Measurements from ENCODE around the gene TRIOBP.

DNA sequence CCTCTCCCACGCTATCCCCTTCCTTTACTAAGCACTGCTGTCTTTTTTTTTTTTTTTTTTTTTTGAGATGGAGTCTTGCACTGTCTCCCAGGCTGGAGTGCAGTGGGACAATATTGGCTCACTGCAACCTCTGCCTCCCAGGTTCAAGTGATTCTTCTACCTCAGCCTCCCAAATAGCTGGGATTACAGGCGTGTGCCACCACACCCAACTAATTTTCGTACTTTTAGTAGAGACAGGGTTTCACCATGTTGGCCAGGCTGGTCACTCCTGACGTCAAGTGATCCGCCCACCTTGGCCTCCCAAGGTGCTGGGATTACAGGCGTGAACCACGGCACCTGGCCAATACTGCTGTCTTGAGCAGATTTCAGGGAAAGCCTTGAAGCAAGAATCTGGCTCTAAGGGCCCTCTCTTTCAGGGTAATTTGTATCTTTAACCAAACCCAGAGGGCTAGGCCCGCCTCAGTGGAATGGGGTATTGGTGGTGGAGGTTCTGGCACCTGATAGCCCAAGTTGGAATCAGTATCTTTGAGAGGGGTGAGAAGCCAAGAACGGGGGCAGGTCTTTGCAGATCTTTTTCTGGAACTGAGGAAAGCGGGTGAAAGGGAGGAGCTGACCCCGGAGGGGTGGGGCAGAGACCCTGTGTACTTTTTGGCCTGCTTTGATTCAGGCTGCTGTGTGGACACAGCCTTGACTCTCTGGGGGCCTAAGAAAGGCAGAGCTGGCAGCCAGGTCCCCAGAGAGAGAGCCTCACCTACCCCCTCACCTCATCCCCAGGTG, 37.0 kb downstream of the TRIOBP start:
- TF ChIP-seq, protein P1, sequence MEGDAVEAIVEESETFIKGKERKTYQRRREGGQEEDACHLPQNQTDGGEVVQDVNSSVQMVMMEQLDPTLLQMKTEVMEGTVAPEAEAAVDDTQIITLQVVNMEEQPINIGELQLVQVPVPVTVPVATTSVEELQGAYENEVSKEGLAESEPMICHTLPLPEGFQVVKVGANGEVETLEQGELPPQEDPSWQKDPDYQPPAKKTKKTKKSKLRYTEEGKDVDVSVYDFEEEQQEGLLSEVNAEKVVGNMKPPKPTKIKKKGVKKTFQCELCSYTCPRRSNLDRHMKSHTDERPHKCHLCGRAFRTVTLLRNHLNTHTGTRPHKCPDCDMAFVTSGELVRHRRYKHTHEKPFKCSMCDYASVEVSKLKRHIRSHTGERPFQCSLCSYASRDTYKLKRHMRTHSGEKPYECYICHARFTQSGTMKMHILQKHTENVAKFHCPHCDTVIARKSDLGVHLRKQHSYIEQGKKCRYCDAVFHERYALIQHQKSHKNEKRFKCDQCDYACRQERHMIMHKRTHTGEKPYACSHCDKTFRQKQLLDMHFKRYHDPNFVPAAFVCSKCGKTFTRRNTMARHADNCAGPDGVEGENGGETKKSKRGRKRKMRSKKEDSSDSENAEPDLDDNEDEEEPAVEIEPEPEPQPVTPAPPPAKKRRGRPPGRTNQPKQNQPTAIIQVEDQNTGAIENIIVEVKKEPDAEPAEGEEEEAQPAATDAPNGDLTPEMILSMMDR (optimal IDR thresholded peaks at IDR 0.05 in 1 of 3, IDR thresholded peaks at IDR 0.05 in 1 of 3, conservative IDR thresholded peaks at IDR 0.05 in 1 of 3; ENCODE audit: extremely low read depth in 1 of 3, insufficient read depth in 2 of 3, low read length in 3 of 3): no peak
- no peak for TF ChIP-seq EZH2 (IDR thresholded peaks at IDR 0.05; ENCODE audit: low read length)
